Stimulated activated CD4-positive, alpha-beta T cell treated with anti-CD3 and anti-CD28 coated beads, Interleukin-15, amount 100 ng/mL, for 48 hours (primary cell): Measurements from ENCODE around the gene ARHGEF19.
"Not testable (repeated sequence)": the region's sequence is repeated elsewhere in the genome, so short reads cannot be mapped to it uniquely, and the experiment has no call there.

Experiments
- DNase-seq, 2 donors: peaks; one replicate each; pipeline ENCODE4 v3.0.0-alpha.2; 2020; ENCODE audit warnings: low read depth in 2 of 2

ARHGEF19 gene

GRCh38 chr1:16167331-16168143, 44.9 kb downstream of the ARHGEF19 start:
- peak in 1 of 2 donors; percentile 31 for DNase-seq

GRCh38 chr1:16166117-16166516, 46.3 kb downstream of the ARHGEF19 start:
- DNase-seq: no peak

GRCh38 chr1:16165548-16165947, 46.9 kb downstream of the ARHGEF19 start:
- no peak for DNase-seq

GRCh38 chr1:16165073-16165364, 47.4 kb downstream of the ARHGEF19 start:
- no peak for DNase-seq

GRCh38 chr1:16164213-16165072, 48.0 kb downstream of the ARHGEF19 start:
- DNase-seq: no peak

GRCh38 chr1:16163608-16164212, 48.7 kb downstream of the ARHGEF19 start:
- not testable (repeated sequence) for DNase-seq

- no peak for DNase-seq
Observed at GRCh38 chr1:16162163-16162822, 50.2 kb downstream of the ARHGEF19 start.

GRCh38 chr1:16161717-16162116, 50.7 kb downstream of the ARHGEF19 start:
- DNase-seq: no peak

GRCh38 chr1:16158993-16159831, 53.2 kb downstream of the ARHGEF19 start:
- DNase-seq: no peak

- DNase-seq: no peak
Observed at GRCh38 chr1:16158025-16158424, 54.4 kb downstream of the ARHGEF19 start.

- DNase-seq: no peak
Observed at GRCh38 chr1:16156848-16157495, 55.5 kb downstream of the ARHGEF19 start.

- DNase-seq: no peak
Observed at GRCh38 chr1:16155537-16156410, 56.7 kb downstream of the ARHGEF19 start, which contains the start of gene EPHA2. EPHA2 (minus strand) TSS chr1:16156069; CDS start chr1:16155932, 137 bp downstream.

- no peak for DNase-seq
Observed at GRCh38 chr1:16153999-16154673, 58.3 kb downstream of the ARHGEF19 start.

GRCh38 chr1:16153096-16153998, 59.1 kb downstream of the ARHGEF19 start:
- DNase-seq: no peak

GRCh38 chr1:16152481-16153087, 59.9 kb downstream of the ARHGEF19 start:
- DNase-seq: no peak

- DNase-seq: no peak
Observed at GRCh38 chr1:16151995-16152384, 60.5 kb downstream of the ARHGEF19 start.

- no peak for DNase-seq
Observed at GRCh38 chr1:16151196-16151994, 61.1 kb downstream of the ARHGEF19 start.
